HG02588 (cell line): Measurements from ENCODE around the gene STARD13.

ENCODE experiments used
- ATAC-seq: cut with Tn5 transposase; IDR thresholded peaks from one replicate; pipeline ENCODE4 v1.9.1; 2021; ENCODE audit warnings: mild to moderate bottlenecking, moderate library complexity; ENCODE audit not compliant: unreplicated experiment

Gene STARD13

GRCh38 chr13:33103457-33103856 lies 182.1 kb downstream of the STARD13 start:
- ATAC-seq: no peak

GRCh38 chr13:33101835-33102234 lies 183.7 kb downstream of the STARD13 start:
- no peak for ATAC-seq

- ATAC-seq: no peak
Observed at GRCh38 chr13:33100886-33101285, 184.7 kb downstream of the STARD13 start.

GRCh38 chr13:33099860-33100259 lies 185.7 kb downstream of the STARD13 start:
- ATAC-seq: no peak

- no peak for ATAC-seq
Observed at GRCh38 chr13:33096886-33097605, 188.5 kb downstream of the STARD13 start.

GRCh38 chr13:33092073-33092987 lies 193.2 kb downstream of the STARD13 start:
- ATAC-seq: no peak

GRCh38 chr13:33091415-33091774 lies 194.2 kb downstream of the STARD13 start:
- no peak for ATAC-seq

- no peak for ATAC-seq
Observed at GRCh38 chr13:33090755-33091414, 194.7 kb downstream of the STARD13 start.

GRCh38 chr13:33089311-33089710 lies 196.2 kb downstream of the STARD13 start:
- ATAC-seq: no peak

- ATAC-seq: no peak
Observed at GRCh38 chr13:33087790-33088189, 197.8 kb downstream of the STARD13 start.

GRCh38 chr13:33087091-33087490 lies 198.5 kb downstream of the STARD13 start:
- no peak for ATAC-seq

GRCh38 chr13:33083054-33083453 lies 202.5 kb downstream of the STARD13 start:
- ATAC-seq: no peak

- ATAC-seq: no peak
Observed at GRCh38 chr13:33081666-33082065, 203.9 kb downstream of the STARD13 start.

GRCh38 chr13:33080972-33081590 lies 204.5 kb downstream of the STARD13 start:
- no peak for ATAC-seq

- ATAC-seq: no peak
Observed at GRCh38 chr13:33079960-33080359, 205.6 kb downstream of the STARD13 start.

- ATAC-seq: no peak
Observed at GRCh38 chr13:33078263-33078662, 207.3 kb downstream of the STARD13 start.

GRCh38 chr13:33076001-33076992 lies 209.3 kb downstream of the STARD13 start:
- no peak for ATAC-seq

- ATAC-seq: no peak
Observed at GRCh38 chr13:33073338-33073737, 212.2 kb downstream of the STARD13 start.

GRCh38 chr13:33072759-33073158 lies 212.8 kb downstream of the STARD13 start:
- no peak for ATAC-seq

GRCh38 chr13:33072282-33072681 lies 213.3 kb downstream of the STARD13 start:
- ATAC-seq: no peak
